ENCODE data around the gene TRIM17. TPM values are rescaled to one million over a fixed set of nuclear protein-coding genes. Genes with fewer than 3 reads are reported as not detected.

TRIM17 gene
- total RNA-seq, 1 experiment from 2014 or later, result not detected

DNA sequence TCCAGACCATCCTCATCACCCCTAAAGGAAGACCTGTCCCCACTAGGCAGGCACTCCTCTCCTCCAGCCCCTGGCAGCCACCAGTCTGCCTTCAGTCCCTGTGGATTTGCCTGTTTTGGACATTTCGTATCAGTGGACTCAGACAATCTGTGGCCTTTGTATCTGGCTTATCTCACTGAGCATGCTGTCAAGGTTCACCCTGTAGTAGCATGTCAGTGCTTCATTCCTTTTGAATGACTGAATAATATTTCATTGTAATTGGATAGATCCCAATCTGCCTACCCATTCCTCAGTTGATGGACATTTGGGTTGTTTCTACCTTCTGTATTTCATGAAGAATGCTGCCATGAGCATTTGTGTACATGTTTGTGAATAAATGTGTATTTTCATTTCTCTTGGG lies 37.6 kb upstream of the TRIM17 start (continued):
- TF ChIP-seq REST (IDR thresholded peaks at IDR 0.05; ENCODE audit: low read depth) (no peak), EZH2phosphoT487 (IDR thresholded peaks at IDR 0.05; ENCODE audit: borderline replicate concordance) (no peak), TCF7L2 (IDR thresholded peaks at IDR 0.05; ENCODE audit: borderline replicate concordance, extremely low read depth, insufficient read depth, insufficient read length) (no peak), ZFX (IDR thresholded peaks at IDR 0.05) (no peak)

DNA sequence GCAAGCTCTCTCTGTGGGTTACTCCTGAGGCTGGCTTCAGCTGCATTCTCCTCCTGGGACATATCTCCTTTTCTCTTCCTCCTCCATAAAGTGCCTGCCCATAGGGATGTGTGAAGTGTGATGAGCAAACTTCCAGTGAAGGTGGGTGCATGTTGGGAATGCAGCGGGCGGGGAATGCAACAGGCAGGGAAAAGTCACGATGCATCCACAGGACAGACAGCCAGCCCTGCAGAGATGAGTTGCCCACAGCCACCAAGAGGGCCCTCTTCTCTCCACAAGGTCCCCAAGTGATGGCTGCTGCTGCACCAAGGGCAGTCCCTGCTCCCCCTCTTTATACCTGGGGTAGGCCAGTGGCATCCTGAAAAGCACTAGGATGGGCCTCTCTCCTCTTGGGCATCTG lies 37.0 kb upstream of the TRIM17 start:
- no peaks in the 10 kb centered on the region for H3K9me2 ChIP-seq (ENCODE audit: insufficient read depth)
- no peak overlapping the region for H3K27ac ChIP-seq (ENCODE audit: low read depth, low read length)
- ChIA-PET RAD21 (ENCODE audit: low non-redundant PET in 1 of 2, low total read pairs in 2 of 2, uncharacterized antibody in 2 of 2, unreplicated experiment in 2 of 2) (no interaction called here), POLR2A (no interaction called here), CTCF (no interaction called here)
- H3K4me3 ChIP-seq (replicated peaks in 1 of 2; ENCODE audit: low read depth in 1 of 2, low read length in 2 of 2), result no peak overlapping the region
- no TSS peak for BruUV-seq (replicated peaks)
- intact Hi-C loops (cut with micrococcal nuclease), result loop anchor here (10.0 kb wide), 1 partner anchor 459 kb away; no protein-coding TSS in a partner anchor
- H3K4me2 ChIP-seq (ENCODE audit: low read length), result no peak overlapping the region
- H3K4me1 ChIP-seq (ENCODE audit: control insufficient read depth in 1 of 2, insufficient read depth in 2 of 2, low read length in 2 of 2), result peaks cover 5 to 31% of the 10 kb centered on the region in 2 experiments; a peak in 3 of 4 replicates
- H3K27me3 ChIP-seq (ENCODE audit: insufficient read depth, low read length), result no peaks in the 10 kb centered on the region
- ATAC-seq (no peak), DNase-seq (ENCODE audit: low read depth, low spot score) (no peak)
- no peaks in the 10 kb centered on the region for H3K36me3 ChIP-seq (ENCODE audit: control insufficient read depth in 1 of 2, insufficient read depth in 2 of 2, low read length in 2 of 2)
- no peaks in the 10 kb centered on the region for H3K9me3 ChIP-seq (ENCODE audit: control insufficient read depth in 1 of 2, insufficient read depth in 1 of 2, low read depth in 1 of 2, low read length in 2 of 2)
- no peak overlapping the region for H2AFZ ChIP-seq (ENCODE audit: low read depth, low read length, poor library complexity, severe bottlenecking)
- peaks cover 23% of the 10 kb centered on the region for H3K79me2 ChIP-seq (ENCODE audit: insufficient read depth, low read length)
- H3K9ac ChIP-seq (ENCODE audit: low read length), result no peak overlapping the region
- no peaks in the 10 kb centered on the region for H4K20me1 ChIP-seq (ENCODE audit: insufficient read depth)
- TF ChIP-seq ZNF274 (IDR thresholded peaks at IDR 0.05; ENCODE audit: low read depth, low read length) (no peak), ELF1 (IDR thresholded peaks at IDR 0.05; ENCODE audit: borderline replicate concordance, low read depth) (no peak), SRF (IDR thresholded peaks at IDR 0.05; ENCODE audit: low read depth) (no peak), ZFX (IDR thresholded peaks at IDR 0.05) (no peak), CBX3 (IDR thresholded peaks at IDR 0.05; ENCODE audit: low read depth) (no peak), MAX (IDR thresholded peaks at IDR 0.05) (no peak), EGR1 (IDR thresholded peaks at IDR 0.05; ENCODE audit: low read depth) (no peak), REST (IDR thresholded peaks at IDR 0.05; ENCODE audit: low read depth) (no peak), RAD21 (IDR thresholded peaks at IDR 0.05; ENCODE audit: low read depth) (no peak), POLR2A (IDR thresholded peaks at IDR 0.05; ENCODE audit: borderline replicate concordance, extremely low read depth, insufficient read depth, insufficient read length) (no peak), ZBTB33 (IDR thresholded peaks at IDR 0.05; ENCODE audit: extremely low read depth, insufficient replicate concordance, low read length) (no peak), POLR2AphosphoS5 (IDR thresholded peaks at IDR 0.05; ENCODE audit: low read depth, low read length) (no peak)
- TF ChIP-seq, protein P1, sequence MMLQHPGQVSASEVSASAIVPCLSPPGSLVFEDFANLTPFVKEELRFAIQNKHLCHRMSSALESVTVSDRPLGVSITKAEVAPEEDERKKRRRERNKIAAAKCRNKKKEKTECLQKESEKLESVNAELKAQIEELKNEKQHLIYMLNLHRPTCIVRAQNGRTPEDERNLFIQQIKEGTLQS (IDR thresholded peaks at IDR 0.05), result no peak

Data from HCT116 (cell line).